ENCODE data around the gene PUDP.
"Not testable (repeated sequence)": the region's sequence is repeated elsewhere in the genome, so short reads cannot be mapped to it uniquely, and the experiment has no call there.

Gene PUDP

GRCh38 chrX:7021991-7022390 is 126.0 kb downstream of the PUDP start:
- TF ChIP-seq CTCF (IDR thresholded peaks at IDR 0.05; ENCODE audit: control insufficient read depth, insufficient read depth, low read depth, low read length, missing control alignments), result no peak
- H3K4me3 ChIP-seq (ENCODE audit: control insufficient read depth, low read depth, low read length), result no peak overlapping the region
- no peak for DNase-seq (ENCODE audit: low read depth)

GRCh38 chrX:7019555-7019954 is 128.4 kb downstream of the PUDP start:
- no peak for DNase-seq (ENCODE audit: low read depth)
- no peak overlapping the region for H3K4me3 ChIP-seq (ENCODE audit: control insufficient read depth, low read depth, low read length)
- no peak for TF ChIP-seq CTCF (IDR thresholded peaks at IDR 0.05; ENCODE audit: control insufficient read depth, insufficient read depth, low read depth, low read length, missing control alignments)

- DNase-seq (ENCODE audit: low read depth), result peak; percentile 3
- H3K4me3 ChIP-seq (ENCODE audit: control insufficient read depth, low read depth, low read length), result not testable (repeated sequence)
These were observed 135.6 kb downstream of the PUDP start for GRCh38 chrX:7012262-7012834.

- not testable (repeated sequence) for DNase-seq (ENCODE audit: low read depth); H3K4me3 ChIP-seq (ENCODE audit: control insufficient read depth, low read depth, low read length)
These were observed 137.1 kb downstream of the PUDP start for GRCh38 chrX:7010897-7011296.

GRCh38 chrX:7007328-7007727 is 140.6 kb downstream of the PUDP start:
- H3K4me3 ChIP-seq (ENCODE audit: control insufficient read depth, low read depth, low read length); DNase-seq (ENCODE audit: low read depth): not testable (repeated sequence)
